IMR-90 (cell line): Measurements from ENCODE around the gene AOPEP. TPM values are rescaled to one million over a fixed set of nuclear protein-coding genes. Genes with fewer than 3 reads are reported as not detected.

Experiments
- ATAC-seq: fragments of 200-7000 bp; cut with Tn5 transposase; 2 replicates; pipeline ENCODE4 v1.9.1; 2020; ENCODE audit warnings: low read depth, mild to moderate bottlenecking, moderate library complexity
- BruUV-seq: library from RNA; stranded (reverse); fragments of 400-500 nt; replicated peaks from 2 replicates; lab custom pipeline; 2021; lab: Mats Ljungman, UMichigan
- CTCF ChIA-PET: fragments of 300-600 bp; formaldehyde crosslinking; extraction: SDS; loops from one replicate; lab custom pipeline; 2021; ENCODE audit warnings: antibody characterized with exemption; lab: Yijun Ruan, JAX
- POLR2A ChIA-PET: fragments of 300-600 bp; sonication (Branson Sonifier 250); formaldehyde crosslinking; loops from one replicate; lab custom pipeline; 2022; ENCODE audit warnings: antibody characterized with exemption; ENCODE audit not compliant: unreplicated experiment; lab: Charles Lee
- DNase-seq: peaks from one replicate; pipeline ENCODE4 v3.0.0; 2013
- H2AFZ ChIP-seq: replicated peaks from 2 replicates; pipeline ENCODE3; 2013; ENCODE audit warnings: low read length, mild to moderate bottlenecking; ENCODE audit not compliant: poor library complexity
- H2AK5ac ChIP-seq: 2 replicates; pipeline ENCODE4 v1.6.1; 2013; ENCODE audit warnings: low read depth, low read length, inconsistent platforms
- H2AK9ac ChIP-seq: replicated peaks from 2 replicates; pipeline ENCODE3; 2013; ENCODE audit warnings: mild to moderate bottlenecking, low read depth, low read length, moderate library complexity; ENCODE audit not compliant: poor library complexity
- H2BK120ac ChIP-seq: 2 replicates; pipeline ENCODE4 v1.6.1; 2013; ENCODE audit warnings: low read depth, low read length, inconsistent platforms
- H2BK15ac ChIP-seq: 3 replicates; pipeline ENCODE4 v1.6.1; 2013; ENCODE audit warnings: low read depth, low read length, inconsistent platforms
- H2BK20ac ChIP-seq: 2 replicates; pipeline ENCODE4 v1.6.1; 2013; ENCODE audit warnings: low read depth, mild to moderate bottlenecking, inconsistent platforms, low read length, moderate library complexity
- H2BK5ac ChIP-seq: 2 replicates; pipeline ENCODE4 v1.6.1; 2013; ENCODE audit warnings: mild to moderate bottlenecking, low read depth, low read length, inconsistent platforms; ENCODE audit not compliant: poor library complexity, severe bottlenecking
- H3K14ac ChIP-seq: replicated peaks from 2 replicates; pipeline ENCODE4 v1.6.1; 2013; ENCODE audit warnings: low read depth, low read length, inconsistent platforms
- H3K18ac ChIP-seq: 2 replicates; pipeline ENCODE4 v1.6.1; 2013; ENCODE audit warnings: low read depth, low read length, control low read depth
- H3K23ac ChIP-seq: 2 replicates; pipeline ENCODE4 v1.6.1; 2013; ENCODE audit warnings: low read depth, low read length, inconsistent platforms
- H3K27ac ChIP-seq: 2 replicates; pipeline ENCODE4 v1.5.1; 2013; ENCODE audit warnings: mild to moderate bottlenecking, control low read depth, low read length; ENCODE audit not compliant: insufficient read depth
- H3K27me3 ChIP-seq: 2 replicates; pipeline ENCODE4 v1.6.1; 2013; ENCODE audit warnings: low read length; ENCODE audit not compliant: control insufficient read depth, insufficient read depth
- H3K36me3 ChIP-seq: 2 replicates; pipeline ENCODE4 v1.6.1; 2013; ENCODE audit warnings: low read length, mixed read lengths; ENCODE audit not compliant: control insufficient read depth, insufficient read depth
- H3K4ac ChIP-seq: 2 replicates; pipeline ENCODE4 v1.6.1; 2013; ENCODE audit warnings: low read depth, low read length, inconsistent platforms
- H3K4me1 ChIP-seq: 2 replicates; pipeline ENCODE4 v1.6.1; 2013; ENCODE audit warnings: low read length, mixed read lengths; ENCODE audit not compliant: control insufficient read depth, insufficient read depth
- H3K4me2 ChIP-seq: 2 replicates; pipeline ENCODE4 v1.6.1; 2013; ENCODE audit warnings: low read depth, mild to moderate bottlenecking, control low read depth, low read length, moderate library complexity
- H3K4me3 ChIP-seq: 2 replicates; pipeline ENCODE4 v1.5.1; 2013; ENCODE audit warnings: low read depth, mild to moderate bottlenecking, control low read depth, low read length, moderate library complexity; ENCODE audit not compliant: insufficient read depth
- H3K56ac ChIP-seq: 2 replicates; pipeline ENCODE4 v1.6.1; 2013; ENCODE audit warnings: low read length, inconsistent platforms; ENCODE audit not compliant: insufficient read depth; ENCODE audit errors: extremely low read depth
- H3K79me1 ChIP-seq, 2 experiments: 2 replicates each; pipeline ENCODE4 v1.6.1; 2013; ENCODE audit warnings: low read length in 2 of 2, inconsistent platforms in 1 of 2, low read depth in 1 of 2
- H3K9ac ChIP-seq: 2 replicates; pipeline ENCODE4 v1.6.1; 2013; ENCODE audit warnings: low read depth, low read length, control low read depth
- H3K9me1 ChIP-seq: 2 replicates; pipeline ENCODE4 v1.6.1; 2013; ENCODE audit warnings: low read length, inconsistent platforms; ENCODE audit not compliant: insufficient read depth
- H3K9me3 ChIP-seq: 2 replicates; pipeline ENCODE4 v1.6.1; 2013; ENCODE audit warnings: low read length; ENCODE audit not compliant: control insufficient read depth, insufficient read depth
- H4K20me1 ChIP-seq: 2 replicates; pipeline ENCODE4 v1.6.1; 2013; ENCODE audit warnings: low read length, inconsistent platforms; ENCODE audit not compliant: insufficient read depth
- H4K5ac ChIP-seq: 2 replicates; pipeline ENCODE4 v1.6.1; 2013; ENCODE audit warnings: mild to moderate bottlenecking, low read depth, low read length, control low read depth
- H4K8ac ChIP-seq, 2 experiments: 2 replicates each; pipeline ENCODE4 v1.6.1; 2013; ENCODE audit warnings: low read depth in 2 of 2, low read length in 2 of 2, control low read depth in 1 of 2, inconsistent platforms in 1 of 2
- H4K91ac ChIP-seq: 2 replicates; pipeline ENCODE4 v1.6.1; 2013; ENCODE audit warnings: low read depth, low read length, inconsistent platforms; ENCODE audit not compliant: insufficient read depth
- BHLHE40 ChIP-seq: fragments of 150-350 bp; IDR thresholded peaks from 2 replicates; pipeline ENCODE4 v1.6.1; 2016; ENCODE audit warnings: mild to moderate bottlenecking, low read depth, low read length
- CEBPB ChIP-seq: IDR thresholded peaks from 2 replicates; pipeline ENCODE4 v1.6.1; 2012; ENCODE audit warnings: low read depth, low read length, improper control_type of control experiment
- CHD1 ChIP-seq: IDR thresholded peaks from 2 replicates; pipeline ENCODE4 v1.6.1; 2012; ENCODE audit warnings: low read depth, low read length, improper control_type of control experiment
- CTCF ChIP-seq: conservative IDR thresholded peaks from 2 replicates; pipeline ENCODE4 v1.5.1; 2012; ENCODE audit warnings: mild to moderate bottlenecking, low read depth, low read length, improper control_type of control experiment
- ELK1 ChIP-seq: fragments of 150-350 bp; IDR thresholded peaks from 2 replicates; pipeline ENCODE4 v1.6.1; 2016; ENCODE audit warnings: low read depth, mild to moderate bottlenecking, low read length, moderate library complexity, borderline replicate concordance
- FOS ChIP-seq: fragments of 150-350 bp; IDR thresholded peaks from 2 replicates; pipeline ENCODE4 v1.6.1; 2016; ENCODE audit warnings: low read depth, low read length
- MAFK ChIP-seq: IDR thresholded peaks from 2 replicates; pipeline ENCODE4 v1.6.1; 2012; ENCODE audit warnings: low read depth, low read length, improper control_type of control experiment
- MAZ ChIP-seq: IDR thresholded peaks from 2 replicates; pipeline ENCODE4 v1.6.1; 2012; ENCODE audit warnings: low read depth, mild to moderate bottlenecking, low read length, improper control_type of control experiment, moderate library complexity, borderline replicate concordance
- NFE2L2 ChIP-seq: fragments of 150-350 bp; IDR thresholded peaks from 2 replicates; pipeline ENCODE4 v1.6.1; 2016; ENCODE audit warnings: low read depth, mild to moderate bottlenecking, low read length
- POLR2A ChIP-seq: IDR thresholded peaks from 2 replicates; pipeline ENCODE4 v1.6.1; 2012; ENCODE audit warnings: mild to moderate bottlenecking, low read depth, low read length
- RAD21 ChIP-seq: IDR thresholded peaks from 2 replicates; pipeline ENCODE4 v1.6.1; 2012; ENCODE audit warnings: low read length, improper control_type of control experiment
- RCOR1 ChIP-seq: IDR thresholded peaks from 2 replicates; pipeline ENCODE4 v1.6.1; 2012; ENCODE audit warnings: mild to moderate bottlenecking, low read length, improper control_type of control experiment; ENCODE audit not compliant: insufficient replicate concordance
- RFX5 ChIP-seq: IDR thresholded peaks from 2 replicates; pipeline ENCODE4 v1.8.0; 2012; ENCODE audit warnings: low read depth, mild to moderate bottlenecking, low read length, moderate library complexity
- SMC3 ChIP-seq: fragments of 150-350 bp; IDR thresholded peaks from 2 replicates; pipeline ENCODE4 v1.6.1; 2016; ENCODE audit warnings: low read depth, mild to moderate bottlenecking, antibody characterized with exemption, low read length, moderate library complexity
- WGBS, 2 experiments: methylation state at CpG; one replicate each; pipeline versions ENCODE4 v1.1.5 to v1.1.7; 2013; ENCODE audit warnings: missing lambda C conversion rate in 2 of 2; ENCODE audit not compliant: insufficient read length in 1 of 2; ENCODE audit errors: extremely low coverage in 2 of 2; 5-methylcytosine and 5-hydroxymethylcytosine counted together
- dilution Hi-C: fragments of 300-500 bp; cut with HindIII; formaldehyde crosslinking; loops from one replicate; pipeline ENCODE4 v1.14.3; 2018; ENCODE audit warnings: low sequenced_read_pairs; ENCODE audit not compliant: unreplicated experiment
- in situ Hi-C: fragments of 300-500 bp; cut with MboI; formaldehyde crosslinking; loops from 3 replicates; pipeline ENCODE4 v1.14.3; 2019; ENCODE audit warnings: low sequenced_read_pairs, inconsistent platforms, mixed read lengths
- intact Hi-C: fragments of 100-400 bp; cut with micrococcal nuclease; formaldehyde crosslinking; loops from 2 replicates; pipeline ENCODE4 v1.10.0; 2022
- polyA plus RNA-seq, 3 experiments: library from polyadenylated mRNA; depleted of rRNA; stranded (reverse); fragments of >200 nt; gene quantifications; 2 replicates each; pipeline ENCODE4 v1.2.3, GENCODE V29; 2012; ENCODE audit warnings: low replicate concordance in 1 of 3
- total RNA-seq: library from RNA; depleted of rRNA; stranded (reverse); fragments of >200 nt; gene quantifications from 2 replicates; pipeline ENCODE4 v1.2.3, GENCODE V29; 2012
- TF ChIP-seq, protein P1 (sequence below): fragments of 150-350 bp; IDR thresholded peaks from 2 replicates; pipeline ENCODE4 v1.6.1; 2017; ENCODE audit warnings: mild to moderate bottlenecking, antibody characterized with exemption, low read length, low read depth

Gene AOPEP
- total and polyA plus RNA-seq, 2 of the 4 experiments (the other 2 are of a cell fraction) = 34.9 to 38.7 TPM

- no peak overlapping the region for H3K9ac ChIP-seq
- no peak overlapping the region for H3K23ac ChIP-seq
- no peak overlapping the region for H2BK20ac ChIP-seq
- ChIA-PET CTCF (no interaction called here), POLR2A (no interaction called here)
- no peaks in the 10 kb centered on the region for H4K20me1 ChIP-seq
- 93% methylated on average over 2 of the region's 9 CpGs; no CpG with 5 or more reads in 1 of the 2 experiments for WGBS, 2 experiments
- H3K27ac ChIP-seq = no peak overlapping the region
- no peaks in the 10 kb centered on the region for H3K27me3 ChIP-seq
- no peak overlapping the region for H3K18ac ChIP-seq
- dilution Hi-C loops (no loop called here), in situ Hi-C loops (no loop called here), intact Hi-C loops (no loop called here)
- H3K14ac ChIP-seq = no peak overlapping the region
- no peak overlapping the region for H4K91ac ChIP-seq
- no peak overlapping the region for H2BK120ac ChIP-seq
- H4K5ac ChIP-seq = no peak overlapping the region
- no peak overlapping the region for H3K4ac ChIP-seq
- no peaks in the 10 kb centered on the region for H3K9me3 ChIP-seq
- no peak overlapping the region for H3K4me3 ChIP-seq
- H3K9me1 ChIP-seq = no peaks in the 10 kb centered on the region
- no TSS peak for BruUV-seq
- H2AK9ac ChIP-seq = peak overlapping the region; percentile 56
- no peak overlapping the region for H2AK5ac ChIP-seq
- H2AFZ ChIP-seq = no peak overlapping the region
- H3K56ac ChIP-seq = no peak overlapping the region
- H3K36me3 ChIP-seq = no peaks in the 10 kb centered on the region
- H2BK15ac ChIP-seq = no peak overlapping the region
- H4K8ac ChIP-seq = no peak overlapping the region; a peak in 1 of 4 replicates
- H3K79me1 ChIP-seq = no peaks in the 10 kb centered on the region; a peak in 1 of 4 replicates
- ATAC-seq (no peak), DNase-seq (no peak)
- no peak overlapping the region for H2BK5ac ChIP-seq
- H3K4me2 ChIP-seq = no peak overlapping the region
- no peak for TF ChIP-seq MAFK
- no peak for TF ChIP-seq MAZ
- no peak for TF ChIP-seq CTCF
- no peak for TF ChIP-seq RFX5
- no peak for TF ChIP-seq FOS
- TF ChIP-seq CEBPB = no peak
- TF ChIP-seq RCOR1 = no peak
- TF ChIP-seq NFE2L2 = no peak
- no peak for TF ChIP-seq POLR2A
- TF ChIP-seq, protein P1, sequence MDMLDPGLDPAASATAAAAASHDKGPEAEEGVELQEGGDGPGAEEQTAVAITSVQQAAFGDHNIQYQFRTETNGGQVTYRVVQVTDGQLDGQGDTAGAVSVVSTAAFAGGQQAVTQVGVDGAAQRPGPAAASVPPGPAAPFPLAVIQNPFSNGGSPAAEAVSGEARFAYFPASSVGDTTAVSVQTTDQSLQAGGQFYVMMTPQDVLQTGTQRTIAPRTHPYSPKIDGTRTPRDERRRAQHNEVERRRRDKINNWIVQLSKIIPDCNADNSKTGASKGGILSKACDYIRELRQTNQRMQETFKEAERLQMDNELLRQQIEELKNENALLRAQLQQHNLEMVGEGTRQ = no peak
- no peak for TF ChIP-seq BHLHE40
- TF ChIP-seq ELK1 = no peak
- TF ChIP-seq CHD1 = no peak
- no peak for TF ChIP-seq RAD21
- no peak for TF ChIP-seq SMC3
- H3K4me1 ChIP-seq = no peaks in the 10 kb centered on the region
Observed at GRCh38 chr9:94984891-94985476, 258.5 kb downstream of the AOPEP start.
